Lower leg skin (tissue), 4 donors: ENCODE data around the gene ADAM19. TPM values are rescaled to one million over a fixed set of nuclear protein-coding genes. Genes with fewer than 3 reads are reported as not detected.
"Not testable (repeated sequence)": the region's sequence is repeated elsewhere in the genome, so short reads cannot be mapped to it uniquely, and the experiment has no call there.

Experiments used
- DNase-seq, 2 donors: peaks; one replicate each; pipeline ENCODE4 v3.0.0-alpha.2; 2019; ENCODE audit warnings: low spot score in 2 of 2
- H3K4me3 ChIP-seq: fragments of 200-600 bp; sonication (generic); 2 replicates; pipeline ENCODE4 v1.5.1; 2017; ENCODE audit warnings: mild to moderate bottlenecking, low read depth; ENCODE audit not compliant: poor library complexity, severe bottlenecking
- POLR2A ChIP-seq, 2 donors: fragments of 450-650 bp; IDR thresholded peaks; one replicate each; pipeline ENCODE4 v1.6.1; 2016 to 2017; ENCODE audit warnings: antibody characterized with exemption in 2 of 2, mild to moderate bottlenecking in 1 of 2, moderate library complexity in 1 of 2
- WGBS, 2 donors: methylation state at CpG; one replicate each; pipeline ENCODE4 v1.1.5; 2018; 5-methylcytosine and 5-hydroxymethylcytosine counted together
- intact Hi-C: fragments of 100-400 bp; cut with DNase I; formaldehyde crosslinking; loops from one replicate; pipeline ENCODE4 v1.15.0; 2023; ENCODE audit warnings: low total_unique reads
- total RNA-seq, 4 donors: library from RNA; depleted of rRNA; stranded (reverse); fragments of >200 nt; gene quantifications; one replicate each; pipeline ENCODE4 v1.1.0, GENCODE V29; 2016
- TF ChIP-seq, protein P1 (sequence below), 3 donors: fragments of 450-650 bp; IDR thresholded peaks; one replicate each; pipeline ENCODE4 v1.5.1; 2016; ENCODE audit warnings: antibody characterized with exemption in 3 of 3, mild to moderate bottlenecking in 3 of 3, moderate library complexity in 2 of 3

Gene ADAM19
- total RNA-seq, 4 donors from 2014 or later = 0.68 to 1.7 (median 1.0) TPM

- no peak overlapping the region for H3K4me3 ChIP-seq
- TF ChIP-seq, protein P1, sequence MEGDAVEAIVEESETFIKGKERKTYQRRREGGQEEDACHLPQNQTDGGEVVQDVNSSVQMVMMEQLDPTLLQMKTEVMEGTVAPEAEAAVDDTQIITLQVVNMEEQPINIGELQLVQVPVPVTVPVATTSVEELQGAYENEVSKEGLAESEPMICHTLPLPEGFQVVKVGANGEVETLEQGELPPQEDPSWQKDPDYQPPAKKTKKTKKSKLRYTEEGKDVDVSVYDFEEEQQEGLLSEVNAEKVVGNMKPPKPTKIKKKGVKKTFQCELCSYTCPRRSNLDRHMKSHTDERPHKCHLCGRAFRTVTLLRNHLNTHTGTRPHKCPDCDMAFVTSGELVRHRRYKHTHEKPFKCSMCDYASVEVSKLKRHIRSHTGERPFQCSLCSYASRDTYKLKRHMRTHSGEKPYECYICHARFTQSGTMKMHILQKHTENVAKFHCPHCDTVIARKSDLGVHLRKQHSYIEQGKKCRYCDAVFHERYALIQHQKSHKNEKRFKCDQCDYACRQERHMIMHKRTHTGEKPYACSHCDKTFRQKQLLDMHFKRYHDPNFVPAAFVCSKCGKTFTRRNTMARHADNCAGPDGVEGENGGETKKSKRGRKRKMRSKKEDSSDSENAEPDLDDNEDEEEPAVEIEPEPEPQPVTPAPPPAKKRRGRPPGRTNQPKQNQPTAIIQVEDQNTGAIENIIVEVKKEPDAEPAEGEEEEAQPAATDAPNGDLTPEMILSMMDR (IDR thresholded peaks at IDR 0.05) = no peak
- WGBS, 2 donors = 65 to 74% methylated on average over 3 of the region's 3 CpGs
- intact Hi-C loops = no loop called here
- no peak for DNase-seq
These were observed 88.2 kb downstream of the ADAM19 start for GRCh38 chr5:157487358-157487757.

DNA sequence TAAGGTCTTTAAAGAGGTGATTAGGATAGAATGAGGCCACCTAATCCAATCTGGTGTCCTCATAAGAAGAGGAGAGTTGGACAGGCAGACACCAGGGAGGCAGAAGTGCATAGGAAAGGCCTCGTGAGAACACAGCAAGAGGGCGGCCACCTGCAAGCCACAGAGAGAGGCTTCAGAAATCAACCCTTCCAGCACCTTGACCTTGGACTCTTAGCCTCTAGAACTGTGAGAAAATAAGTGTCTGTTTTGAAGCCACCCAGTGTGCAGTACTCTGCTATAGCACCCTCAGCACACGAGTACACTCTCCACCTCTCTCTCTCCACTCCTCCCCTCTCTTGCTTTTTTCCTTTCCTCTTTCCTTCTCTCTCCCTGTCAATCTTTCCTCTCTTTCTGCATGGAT, 88.7 kb downstream of the ADAM19 start:
- intact Hi-C loops = no loop called here
- TF ChIP-seq, protein P1 (IDR thresholded peaks at IDR 0.05) = no peak
- TF ChIP-seq POLR2A (IDR thresholded peaks at IDR 0.05) = no peak
- DNase-seq = no peak
- no peak overlapping the region for H3K4me3 ChIP-seq
- WGBS, 2 donors = 77 to 87% methylated on average over 3 of the region's 3 CpGs

DNA sequence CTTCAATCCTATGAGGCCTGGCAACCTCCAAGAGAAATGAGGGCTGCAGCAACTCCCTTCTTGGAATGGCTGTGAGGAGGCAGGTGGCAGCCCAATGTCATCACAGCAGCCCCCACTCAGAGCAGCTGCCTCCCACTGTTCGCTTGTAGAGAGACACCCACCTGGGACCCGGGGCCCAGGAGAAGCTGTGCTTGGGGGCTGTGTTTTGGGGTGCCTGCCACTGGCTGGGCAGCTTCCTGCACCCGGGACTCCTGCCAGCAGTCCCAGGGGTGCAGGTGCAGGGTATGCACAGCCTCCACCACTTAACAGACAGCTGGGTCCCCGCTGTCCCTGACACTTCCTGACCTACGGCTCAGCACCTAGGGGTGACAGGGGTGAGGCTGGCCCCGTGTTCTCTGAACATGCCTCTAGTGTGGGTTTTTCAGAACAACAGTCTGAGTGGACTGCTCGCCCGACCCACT, 89.3 kb downstream of the ADAM19 start:
- DNase-seq = no peak
- intact Hi-C loops = no loop called here
- H3K4me3 ChIP-seq = no peak overlapping the region
- TF ChIP-seq, protein P1 (IDR thresholded peaks at IDR 0.05) = no peak
- no peak for TF ChIP-seq POLR2A (IDR thresholded peaks at IDR 0.05)
- 61 to 71% methylated on average over 6 to 7 of the region's 8 CpGs for WGBS, 2 donors

GRCh38 chr5:157485811-157486210, 89.8 kb downstream of the ADAM19 start:
- no peak for TF ChIP-seq POLR2A (IDR thresholded peaks at IDR 0.05)
- TF ChIP-seq, protein P1 (IDR thresholded peaks at IDR 0.05) = no peak
- no peak for DNase-seq
- H3K4me3 ChIP-seq = no peak overlapping the region
- 96 to 97% methylated on average over 3 of the region's 3 CpGs for WGBS, 2 donors
- intact Hi-C loops = no loop called here

- WGBS, 2 donors = 77 to 91% methylated on average over 2 of the region's 2 CpGs
- DNase-seq = no peak
- intact Hi-C loops = no loop called here
- H3K4me3 ChIP-seq = no peak overlapping the region
- TF ChIP-seq POLR2A (IDR thresholded peaks at IDR 0.05) = no peak
- TF ChIP-seq, protein P1 (IDR thresholded peaks at IDR 0.05) = no peak
These were observed 90.2 kb downstream of the ADAM19 start for GRCh38 chr5:157485340-157485739.

DNA sequence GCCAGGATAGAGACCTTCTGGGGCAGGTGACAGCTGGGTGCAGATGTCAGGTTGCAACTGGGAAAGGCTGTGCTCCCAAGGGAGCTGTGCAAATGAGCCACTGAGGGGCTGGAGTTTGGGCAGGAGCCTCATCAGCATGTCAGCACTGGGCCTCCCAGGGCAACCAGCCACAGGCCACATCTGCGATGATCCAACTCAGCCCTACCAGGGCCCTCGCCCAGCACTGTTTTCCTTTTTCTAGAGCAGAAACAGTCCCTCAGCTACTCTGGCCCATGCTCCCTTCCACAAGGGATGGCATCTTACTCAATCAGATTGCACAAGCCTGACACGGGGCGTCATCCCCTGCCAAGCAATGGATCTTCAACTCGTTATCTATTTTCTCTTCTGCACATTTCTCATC, 90.8 kb downstream of the ADAM19 start:
- TF ChIP-seq POLR2A (IDR thresholded peaks at IDR 0.05) = no peak
- TF ChIP-seq, protein P1 (IDR thresholded peaks at IDR 0.05) = no peak
- WGBS, 2 donors = 38 to 45% methylated on average over 5 of the region's 5 CpGs
- intact Hi-C loops = no loop called here
- peak; percentile 67 to 94 for DNase-seq
- no peak overlapping the region for H3K4me3 ChIP-seq

DNA sequence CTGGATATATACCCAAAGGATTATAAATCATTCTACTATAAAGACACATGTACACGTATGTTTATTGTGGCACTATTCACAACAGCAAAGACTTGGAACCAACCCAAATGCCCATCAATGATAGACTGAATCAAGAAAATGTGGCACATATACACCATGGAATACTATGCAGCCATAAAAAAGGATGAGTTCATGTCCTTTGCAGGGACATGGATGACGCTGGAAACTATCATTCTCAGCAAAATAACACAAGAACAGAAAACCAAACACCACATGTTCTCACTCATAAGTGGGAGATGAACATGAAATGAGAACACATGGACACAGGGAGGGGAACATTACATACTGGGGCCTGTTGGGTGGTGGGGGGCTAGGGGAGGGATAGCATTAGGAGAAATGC, 92.9 kb downstream of the ADAM19 start:
- DNase-seq, intact Hi-C loops, H3K4me3 ChIP-seq: not testable (repeated sequence)
- 90 to 97% methylated on average over 2 of the region's 2 CpGs for WGBS, 2 donors
